ENCODE measurements around the gene SRPRA.

Gene SRPRA

DNA sequence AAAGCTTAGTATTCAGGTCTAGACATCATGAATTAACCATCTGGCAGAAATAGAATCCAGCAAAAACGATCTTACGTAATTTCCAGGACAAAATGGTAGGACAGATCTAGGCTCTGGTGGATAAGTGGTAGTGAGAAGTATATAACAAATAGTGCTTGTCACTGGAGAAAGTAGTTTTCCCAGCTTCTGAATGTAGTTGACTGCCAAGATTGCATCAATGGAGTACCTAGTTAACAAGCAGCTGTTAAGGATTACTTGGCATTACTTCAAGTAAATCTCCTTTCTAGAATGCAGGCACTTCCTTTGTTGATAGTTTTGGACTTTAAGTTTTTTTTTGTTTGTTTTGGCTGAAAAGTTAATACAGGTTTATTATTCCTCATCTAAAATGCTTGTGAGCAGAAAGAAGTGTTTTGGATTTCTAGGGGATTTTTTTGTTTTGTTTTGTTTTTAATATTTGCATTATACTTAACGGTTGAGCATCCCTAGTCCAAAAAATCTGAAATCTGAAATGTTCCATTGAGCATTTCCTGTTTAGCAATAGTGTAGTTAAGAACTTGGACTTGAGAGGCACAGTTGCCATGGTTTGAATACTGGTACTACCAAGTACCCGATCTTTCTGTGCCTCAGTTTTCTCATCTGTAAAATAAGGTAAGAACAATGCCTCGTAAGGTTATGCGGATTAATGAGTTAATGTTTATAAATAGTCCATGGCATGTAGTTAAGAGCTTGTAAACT, 36.8 kb downstream of the SRPRA start:
- no peak for DNase-seq (ENCODE audit: low spot score)

DNA sequence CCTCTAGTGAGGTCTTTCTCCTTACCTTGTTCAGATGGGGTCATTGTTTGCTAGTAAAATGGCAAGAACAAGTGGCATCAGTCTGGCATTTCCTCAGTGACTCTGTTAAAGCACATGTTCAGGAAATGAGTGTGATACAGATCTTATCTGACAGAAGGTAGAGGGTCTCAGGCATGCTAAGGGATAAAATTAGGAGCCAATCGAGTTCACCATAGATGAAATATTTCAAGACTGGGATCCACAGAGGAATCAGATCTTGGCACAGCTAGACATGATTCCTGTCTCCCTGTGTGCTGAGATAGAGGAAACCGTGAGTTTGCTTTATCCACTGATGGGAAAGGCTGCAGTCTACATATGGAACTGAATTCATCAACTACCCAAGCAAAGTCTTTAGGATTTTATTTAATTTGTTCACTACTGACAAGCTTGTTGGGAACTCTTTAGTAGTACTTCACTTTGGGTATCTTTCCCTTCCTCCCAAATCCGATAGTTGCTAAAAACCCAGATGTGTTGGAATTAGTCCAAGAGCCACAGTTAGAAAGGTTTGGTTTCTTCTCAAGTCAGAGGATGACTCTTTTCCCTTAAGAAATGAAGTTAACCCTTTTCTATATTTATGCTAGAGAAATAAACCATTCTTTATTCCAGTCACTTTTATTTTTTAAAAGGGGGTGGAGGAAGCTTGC, 38.7 kb downstream of the SRPRA start:
- DNase-seq (ENCODE audit: low spot score): peak; percentile 77

DNA sequence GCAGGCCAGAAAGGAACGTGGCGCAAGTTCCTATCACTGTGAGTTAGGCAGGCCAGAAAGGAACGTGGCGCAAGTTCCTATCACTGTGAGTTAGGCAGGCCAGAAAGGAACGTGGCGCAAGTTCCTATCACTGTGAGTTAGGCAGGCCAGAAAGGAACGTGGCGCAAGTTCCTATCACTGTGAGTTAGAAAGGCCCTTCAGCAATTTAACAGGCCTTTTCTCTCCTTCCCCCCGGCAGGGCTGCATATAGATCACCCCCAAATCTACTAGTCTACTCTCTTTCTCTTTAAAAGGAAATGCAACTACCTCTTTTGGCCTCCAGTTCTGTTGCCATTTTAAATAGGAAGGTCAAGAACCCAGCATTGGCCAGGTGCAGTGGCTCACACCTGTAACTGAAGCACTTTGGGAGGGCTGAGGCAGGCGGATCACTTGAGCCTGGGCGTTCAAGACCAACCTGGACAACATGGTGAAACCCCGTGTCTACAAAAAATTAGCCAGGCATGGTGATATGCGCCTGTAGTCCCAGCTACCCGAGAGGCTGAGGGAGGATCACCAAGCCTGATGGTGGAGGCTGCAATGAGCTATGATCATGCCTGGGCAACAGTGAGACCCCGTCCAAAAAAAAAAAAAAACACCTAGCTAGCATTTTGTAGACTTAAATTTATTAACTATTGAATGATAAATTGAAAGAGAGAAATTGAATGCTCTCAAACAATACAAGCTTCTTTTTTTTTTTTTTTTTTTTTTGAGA, 42.2 kb downstream of the SRPRA start:
- DNase-seq (ENCODE audit: low spot score): no peak

DNA sequence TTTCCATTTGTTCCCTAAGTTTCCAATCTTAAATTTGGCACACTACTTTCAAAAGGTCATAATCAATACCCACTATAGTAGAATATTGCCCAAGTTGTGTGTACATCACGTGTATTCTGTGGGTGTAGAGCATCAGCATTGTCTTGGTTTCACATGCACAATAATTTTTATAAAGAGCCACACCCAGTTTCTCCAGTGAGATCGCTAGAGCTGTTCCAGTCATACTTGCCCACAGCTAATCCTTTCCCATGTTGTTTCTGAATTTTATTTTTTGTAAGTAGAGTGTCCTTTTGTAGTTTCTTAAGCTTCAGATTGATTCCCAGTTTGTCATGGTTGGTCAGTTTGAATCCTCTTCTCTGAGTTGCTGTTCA, 43.4 kb downstream of the SRPRA start:
- DNase-seq (ENCODE audit: low spot score): no peak

DNA sequence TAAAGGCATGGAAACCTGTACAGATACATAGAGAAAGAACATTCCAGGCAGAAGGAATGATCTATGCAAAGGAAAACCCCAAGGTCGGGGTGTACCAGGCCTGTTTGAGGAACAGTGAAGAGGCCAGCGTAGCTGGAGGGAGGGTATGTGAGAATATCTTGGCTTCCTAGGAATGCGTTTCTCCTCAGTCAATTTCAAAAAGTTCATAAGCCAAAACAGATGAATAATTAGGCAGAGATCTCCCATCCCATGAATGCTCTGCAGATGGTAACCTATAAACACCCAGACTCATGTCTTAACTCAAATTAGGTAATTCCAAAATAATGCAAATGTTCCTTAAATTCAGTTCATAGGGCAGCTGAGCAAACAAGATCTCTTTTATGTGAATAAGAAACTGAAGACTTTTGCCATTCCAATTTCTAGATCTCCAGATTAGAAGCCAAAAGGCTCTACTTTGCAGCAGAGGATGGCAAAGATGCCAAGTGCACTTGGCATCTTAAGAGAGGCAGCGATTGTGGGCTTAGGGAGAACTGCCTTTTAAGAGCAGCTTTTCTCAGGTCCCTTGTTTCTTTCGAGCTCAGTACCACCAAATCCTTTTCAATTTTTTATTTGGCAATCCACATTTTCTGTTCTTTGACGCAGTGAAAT, 43.9 kb downstream of the SRPRA start:
- no peak for DNase-seq (ENCODE audit: low spot score)

DNA sequence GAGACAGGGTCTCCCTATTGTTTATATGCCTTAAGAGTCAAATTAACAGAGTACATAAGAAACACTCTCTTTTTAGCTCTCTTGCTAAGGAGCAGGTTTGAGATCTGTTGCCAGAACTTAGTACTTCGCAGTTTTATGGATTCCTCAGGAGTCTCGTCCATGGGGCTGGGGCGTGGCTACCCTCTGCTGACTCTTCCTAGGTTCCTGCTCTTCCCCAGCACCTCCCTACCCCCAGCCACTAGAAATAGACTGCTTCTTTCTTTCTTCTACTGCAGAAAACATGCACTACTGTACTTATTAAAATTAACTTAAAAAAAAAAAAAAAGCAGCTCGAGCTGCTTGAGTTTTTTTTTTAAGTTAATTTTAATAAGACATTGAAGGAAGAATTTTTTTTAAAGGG, 49.1 kb downstream of the SRPRA start:
- DNase-seq (ENCODE audit: low spot score): no peak

DNA sequence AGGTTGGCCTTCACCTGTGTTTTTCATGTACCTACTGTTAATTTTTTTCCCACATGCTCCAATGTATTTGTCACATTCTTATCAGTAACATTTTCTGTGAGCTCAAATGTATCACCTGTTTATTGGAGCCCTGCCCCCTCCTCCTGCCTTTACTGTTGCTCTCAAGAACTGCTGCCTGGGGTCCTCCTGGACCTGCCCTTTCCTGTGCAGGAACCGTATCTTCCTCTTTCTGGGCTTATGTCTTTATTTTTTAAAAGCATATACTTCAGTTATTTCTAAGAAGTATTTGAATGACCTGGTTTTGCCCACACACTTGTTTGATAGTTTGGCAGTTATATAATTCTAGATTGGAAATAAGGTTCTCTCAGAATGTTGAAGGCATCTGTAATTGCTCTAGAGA, 51.2 kb downstream of the SRPRA start:
- no peak for DNase-seq (ENCODE audit: low spot score)

DNA sequence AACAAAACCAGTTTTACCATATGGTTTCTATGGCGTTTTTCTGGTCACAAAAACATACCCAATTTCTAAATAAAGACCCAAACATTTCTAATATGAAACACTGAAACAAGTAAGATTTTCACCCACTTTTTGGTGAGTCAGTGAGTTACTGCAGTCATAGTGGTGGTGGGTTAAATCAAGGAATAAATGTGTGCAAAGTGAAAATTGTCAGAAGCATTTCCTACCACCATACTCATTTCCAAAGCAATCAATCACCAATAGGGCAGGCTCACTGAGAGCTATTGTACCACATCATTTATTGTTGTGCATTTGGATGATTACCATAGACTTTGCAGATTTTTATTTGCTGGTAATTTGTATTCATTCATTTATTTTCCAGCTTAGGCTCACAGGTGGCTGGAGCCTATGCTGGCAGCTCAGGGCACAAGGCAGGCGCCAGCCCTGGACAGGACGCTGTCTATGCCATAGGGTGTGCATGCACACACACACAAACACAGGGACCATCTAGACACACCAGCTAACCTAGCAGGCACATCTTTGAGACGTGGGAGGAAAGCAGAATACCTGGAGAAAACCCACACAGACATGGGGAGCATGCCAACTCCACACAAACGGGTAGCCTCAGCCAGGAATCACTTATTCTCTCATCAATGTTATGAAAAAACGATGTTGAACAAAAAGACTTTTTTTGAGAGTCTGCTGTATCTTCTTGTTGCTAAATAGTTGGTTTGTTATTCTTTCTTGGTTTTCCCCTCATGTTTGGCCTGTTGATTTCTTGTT, 52.0 kb downstream of the SRPRA start:
- DNase-seq (ENCODE audit: low spot score): no peak

DNA sequence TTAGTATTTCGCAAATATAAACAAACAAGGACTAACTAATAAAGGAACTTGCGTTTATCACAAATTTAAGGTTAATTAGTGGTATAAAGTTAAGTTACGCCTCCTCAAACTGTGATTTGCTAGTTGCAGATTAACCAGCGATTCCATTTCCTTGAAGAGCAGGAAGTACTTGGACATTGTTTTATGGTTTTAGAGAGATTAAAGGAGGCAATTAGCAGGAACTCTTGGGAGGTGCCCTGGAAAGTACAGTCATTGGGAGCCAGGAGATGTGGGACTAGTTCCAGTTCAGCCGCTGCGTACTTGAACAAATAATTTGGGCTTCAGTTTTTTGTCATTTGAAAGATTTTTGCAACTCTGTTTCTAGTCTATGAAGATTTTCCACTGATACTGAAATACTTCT, 53.9 kb downstream of the SRPRA start:
- no peak for DNase-seq (ENCODE audit: low spot score)

DNA sequence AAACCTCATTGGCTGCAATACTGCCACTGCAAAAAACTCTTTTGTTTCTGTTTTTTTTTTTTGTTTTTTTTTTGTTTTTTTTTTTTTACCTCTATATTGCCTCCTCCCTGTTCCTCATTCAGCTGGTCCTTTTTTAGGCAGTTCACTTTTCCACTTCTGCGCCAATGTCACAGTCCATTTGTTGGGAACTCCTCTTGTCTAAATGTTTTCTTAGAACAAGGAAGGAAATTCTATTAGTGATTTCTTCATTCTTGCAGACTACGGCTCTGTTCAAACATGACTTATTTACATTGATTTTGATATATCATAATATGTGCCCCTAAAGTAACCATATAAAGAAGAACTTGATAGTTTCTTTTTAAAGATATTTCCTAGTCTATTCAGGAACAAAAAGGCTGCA, 54.3 kb downstream of the SRPRA start:
- no peak for DNase-seq (ENCODE audit: low spot score)
